Neural crest cell (in vitro differentiated cells): ENCODE measurements around the gene NEB. TPM values are rescaled to one million over a fixed set of nuclear protein-coding genes. Genes with fewer than 3 reads are reported as not detected.

Source experiments
- DNase-seq: peaks from one replicate; pipeline ENCODE4 v3.0.0; 2021; ENCODE audit warnings: low read depth, mixed read lengths, low spot score
- H3K27ac Mint-ChIP-seq: one replicate; pipeline ENCODE4 v1.8.0; 2021; ENCODE audit warnings: mild to moderate bottlenecking, mixed read lengths; ENCODE audit not compliant: unreplicated experiment
- H3K27me3 Mint-ChIP-seq: 2 replicates; pipeline ENCODE4 v1.8.0; 2021; ENCODE audit warnings: low read depth, mild to moderate bottlenecking, mixed read lengths
- H3K36me3 Mint-ChIP-seq: 2 replicates; pipeline ENCODE4 v1.8.0; 2021; ENCODE audit warnings: low read depth, mild to moderate bottlenecking, mixed read lengths
- H3K4me1 Mint-ChIP-seq: 2 replicates; pipeline ENCODE4 v1.8.0; 2021; ENCODE audit warnings: mixed read lengths
- H3K4me3 Mint-ChIP-seq: one replicate; pipeline ENCODE4 v1.8.0; 2021; ENCODE audit warnings: mild to moderate bottlenecking, mixed read lengths
- H3K9me3 Mint-ChIP-seq: 2 replicates; pipeline ENCODE4 v1.8.0; 2021; ENCODE audit warnings: mixed read lengths
- CTCF ChIP-seq: fragments of 200-600 bp; sonication (generic); conservative IDR thresholded peaks from 2 replicates; pipeline ENCODE4 v1.5.0; 2021; ENCODE audit warnings: antibody characterized with exemption, mild to moderate bottlenecking
- total RNA-seq: library from RNA; stranded (reverse); gene quantifications from 2 replicates; pipeline ENCODE4 v1.2.1, GENCODE V29; 2021

Gene NEB
- total RNA-seq, 1 donor from 2014 or later, result 0.77 TPM

DNA sequence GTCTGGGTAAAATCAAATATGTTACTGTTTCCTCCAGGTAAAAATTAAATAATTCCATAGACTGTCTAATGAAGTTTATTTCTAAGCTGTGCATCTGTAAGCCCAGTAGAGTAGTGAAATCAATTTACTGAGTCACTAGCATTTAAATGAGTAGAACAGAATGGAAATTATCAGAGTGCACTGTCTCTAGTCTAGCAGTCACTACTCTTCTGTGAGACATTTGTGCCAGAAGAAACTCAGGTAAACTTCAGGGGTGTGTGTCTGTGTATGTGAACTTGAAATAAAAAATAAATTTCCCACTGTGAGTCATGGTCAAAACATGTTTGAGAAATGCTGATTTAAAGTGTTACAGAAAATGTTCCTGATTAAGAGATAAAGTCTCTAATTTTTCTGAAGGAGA lies 178.2 kb downstream of the NEB start:
- TF ChIP-seq CTCF, result no peak
- Mint-ChIP-seq H3K27me3 (no peaks in the 10 kb centered on the region), H3K4me3 (no peak overlapping the region), H3K27ac (no peak overlapping the region), H3K4me1 (no peaks in the 10 kb centered on the region), H3K36me3 (no peaks in the 10 kb centered on the region), H3K9me3 (peaks cover 2% of the 10 kb centered on the region)
- DNase-seq, result no peak

GRCh38 chr2:151552287-151552686 lies 182.0 kb downstream of the NEB start:
- no peak for DNase-seq
- Mint-ChIP-seq H3K4me1 (no peaks in the 10 kb centered on the region), H3K36me3 (no peaks in the 10 kb centered on the region), H3K27ac (no peak overlapping the region), H3K9me3 (no peaks in the 10 kb centered on the region), H3K27me3 (no peaks in the 10 kb centered on the region), H3K4me3 (no peak overlapping the region)
- no peak for TF ChIP-seq CTCF

- no peak for TF ChIP-seq CTCF
- no peak overlapping the region for H3K27ac Mint-ChIP-seq
- DNase-seq, result no peak
- no peaks in the 10 kb centered on the region for H3K27me3 Mint-ChIP-seq
- no peaks in the 10 kb centered on the region for H3K36me3 Mint-ChIP-seq
- H3K4me3 Mint-ChIP-seq, result no peak overlapping the region
- no peaks in the 10 kb centered on the region for H3K9me3 Mint-ChIP-seq
- no peaks in the 10 kb centered on the region for H3K4me1 Mint-ChIP-seq
These were observed 182.7 kb downstream of the NEB start for GRCh38 chr2:151551556-151551955.

DNA sequence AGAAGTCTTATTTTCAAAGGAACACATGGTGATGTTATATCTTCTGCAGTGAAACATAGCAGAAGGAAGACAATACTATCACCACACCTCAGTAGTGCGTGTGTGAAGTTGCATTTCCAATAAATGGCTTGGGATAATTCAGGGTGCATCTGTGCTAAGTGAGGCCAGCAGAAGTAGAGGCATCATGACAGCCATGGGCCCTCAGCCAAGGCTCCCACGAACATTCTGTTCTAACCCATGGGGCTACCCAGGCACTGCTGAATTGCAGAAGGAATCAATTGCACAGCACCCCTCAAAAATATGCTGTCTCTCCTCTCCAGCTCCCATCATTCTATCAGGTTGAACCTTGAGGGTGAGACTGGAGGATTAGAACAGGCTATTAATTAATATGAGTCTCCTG lies 185.1 kb downstream of the NEB start:
- no peaks in the 10 kb centered on the region for H3K9me3 Mint-ChIP-seq

GRCh38 chr2:151544449-151544848 lies 189.8 kb downstream of the NEB start:
- Mint-ChIP-seq H3K9me3 (no peaks in the 10 kb centered on the region), H3K36me3 (no peaks in the 10 kb centered on the region), H3K4me1 (peaks cover 5% of the 10 kb centered on the region)

More for the DNA sequence above, 185.1 kb downstream of the NEB start:
- Mint-ChIP-seq H3K27me3 (no peaks in the 10 kb centered on the region), H3K27ac (no peak overlapping the region), H3K4me1 (peaks cover 5% of the 10 kb centered on the region), H3K36me3 (no peaks in the 10 kb centered on the region), H3K4me3 (no peak overlapping the region)
- DNase-seq, result no peak
- no peak for TF ChIP-seq CTCF

More at GRCh38 chr2:151544449-151544848, 189.8 kb downstream of the NEB start:
- H3K27ac Mint-ChIP-seq, result no peak overlapping the region
- H3K4me3 Mint-ChIP-seq, result no peak overlapping the region
- H3K27me3 Mint-ChIP-seq, result no peaks in the 10 kb centered on the region
- no peak for TF ChIP-seq CTCF
- no peak for DNase-seq
